ENCODE data around the gene SUN2. TPM values are rescaled to one million over a fixed set of nuclear protein-coding genes. Genes with fewer than 3 reads are reported as not detected.

SUN2 gene
- total RNA-seq, 1 experiment from 2014 or later: 15.6 TPM

GRCh38 chr22:38756711-38757463 lies 1.1 kb upstream of the SUN2 start:
- no peak for DNase-seq (ENCODE audit: extremely low read depth, low read depth)

- DNase-seq (ENCODE audit: extremely low read depth, low read depth): peak; percentile 32
Measured at GRCh38 chr22:38755155-38755910, 465 bp downstream of the SUN2 start.

- no peak for DNase-seq (ENCODE audit: extremely low read depth, low read depth)
Measured at GRCh38 chr22:38754751-38755154, 1.0 kb downstream of the SUN2 start.

GRCh38 chr22:38753948-38754750 lies 1.6 kb downstream of the SUN2 start:
- no peak for DNase-seq (ENCODE audit: extremely low read depth, low read depth)

GRCh38 chr22:38751422-38752346 lies 4.1 kb downstream of the SUN2 start:
- DNase-seq (ENCODE audit: extremely low read depth, low read depth): no peak

- no peak for DNase-seq (ENCODE audit: extremely low read depth, low read depth)
Measured at GRCh38 chr22:38751066-38751421, 4.8 kb downstream of the SUN2 start.

GRCh38 chr22:38750638-38751037 lies 5.2 kb downstream of the SUN2 start:
- no peak for DNase-seq (ENCODE audit: extremely low read depth, low read depth)

- no peak for DNase-seq (ENCODE audit: extremely low read depth, low read depth)
Measured at GRCh38 chr22:38750104-38750503, 5.7 kb downstream of the SUN2 start.

- no peak for DNase-seq (ENCODE audit: extremely low read depth, low read depth)
Measured at GRCh38 chr22:38748487-38749136, 7.2 kb downstream of the SUN2 start.

- DNase-seq (ENCODE audit: extremely low read depth, low read depth): no peak
Measured at GRCh38 chr22:38745676-38746460, 9.9 kb downstream of the SUN2 start.

GRCh38 chr22:38744981-38745380 lies 10.8 kb downstream of the SUN2 start:
- DNase-seq (ENCODE audit: extremely low read depth, low read depth): no peak

- DNase-seq (ENCODE audit: extremely low read depth, low read depth): no peak
Measured at GRCh38 chr22:38742176-38742942, 13.4 kb downstream of the SUN2 start.

GRCh38 chr22:38741576-38741975 lies 14.2 kb downstream of the SUN2 start:
- no peak for DNase-seq (ENCODE audit: extremely low read depth, low read depth)

- no peak for DNase-seq (ENCODE audit: extremely low read depth, low read depth)
Measured at GRCh38 chr22:38741166-38741565, 14.6 kb downstream of the SUN2 start.

- DNase-seq (ENCODE audit: extremely low read depth, low read depth): no peak
Measured at GRCh38 chr22:38740754-38741153, 15.0 kb downstream of the SUN2 start.

GRCh38 chr22:38740116-38740723 lies 15.6 kb downstream of the SUN2 start:
- DNase-seq (ENCODE audit: extremely low read depth, low read depth): no peak

GRCh38 chr22:38739300-38740055 lies 16.3 kb downstream of the SUN2 start:
- no peak for DNase-seq (ENCODE audit: extremely low read depth, low read depth)
